Erythroblast (primary cell): ENCODE results near the gene INO80E.

ENCODE experiments used
- GATA1 ChIP-seq: IDR thresholded peaks from 2 replicates; pipeline ENCODE4 v1.6.1; 2011; ENCODE audit warnings: low read depth, mild to moderate bottlenecking, control low read depth, low read length, moderate library complexity
- POLR2A ChIP-seq: IDR thresholded peaks from 2 replicates; pipeline ENCODE4 v1.6.1; 2011; ENCODE audit warnings: mild to moderate bottlenecking, low read length

DNA sequence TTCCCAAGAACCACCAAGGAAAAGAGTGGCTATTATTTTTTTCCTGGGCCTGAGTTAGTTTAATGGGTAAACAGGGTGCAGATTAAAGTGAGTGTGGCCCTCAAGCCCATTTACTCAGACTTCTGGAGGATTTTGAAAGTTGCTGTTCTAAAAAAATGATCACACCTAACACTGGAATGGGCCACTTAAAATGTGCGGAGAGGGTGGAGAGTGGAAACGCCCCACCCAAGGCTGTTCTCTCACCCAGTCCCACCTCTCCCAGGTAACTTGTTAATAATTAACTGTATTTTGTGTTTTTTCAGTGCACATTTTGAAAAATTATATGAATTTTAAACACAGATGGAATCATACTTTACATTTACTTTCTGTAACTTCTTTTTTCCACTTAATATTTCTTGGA, 6.0 kb upstream of the INO80E start:
- TF ChIP-seq POLR2A (no peak), GATA1 (no peak)
